Dermis blood vessel endothelial cell (primary cell): ENCODE data around the gene LHX2. TPM values are rescaled to one million over a fixed set of nuclear protein-coding genes. Genes with fewer than 3 reads are reported as not detected.

ENCODE experiments used
- DNase-seq: peaks from one replicate; pipeline ENCODE4 v3.0.0; 2010
- total RNA-seq: library from RNA; depleted of rRNA; stranded (reverse); fragments of >200 nt; gene quantifications from 2 replicates; pipeline ENCODE4 v1.2.3, GENCODE V29; 2014

The LHX2 gene
- total RNA-seq, 1 donor from 2014 or later, result not detected

DNA sequence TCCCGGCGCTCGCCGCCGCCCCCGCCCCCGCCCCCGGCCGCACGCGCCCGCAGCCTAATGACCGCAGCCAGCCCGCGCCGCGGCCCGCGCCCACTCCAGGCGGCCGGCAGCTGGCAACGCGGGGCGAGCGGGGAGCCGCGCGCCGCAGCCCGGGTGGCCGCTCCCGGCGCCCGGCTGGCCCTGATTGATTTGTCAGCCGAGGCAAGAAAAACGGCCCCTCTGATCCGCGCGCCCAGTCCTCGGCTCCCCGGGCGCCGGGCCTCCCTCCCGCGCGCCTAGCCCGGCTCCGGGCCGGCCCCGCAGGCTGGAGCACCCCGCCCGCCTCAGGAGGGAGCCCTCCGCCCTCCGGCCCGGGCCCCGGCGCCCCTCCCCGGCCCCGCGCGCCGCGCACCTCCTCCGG lies 11.9 kb upstream of the LHX2 start:
- DNase-seq, result no peak

DNA sequence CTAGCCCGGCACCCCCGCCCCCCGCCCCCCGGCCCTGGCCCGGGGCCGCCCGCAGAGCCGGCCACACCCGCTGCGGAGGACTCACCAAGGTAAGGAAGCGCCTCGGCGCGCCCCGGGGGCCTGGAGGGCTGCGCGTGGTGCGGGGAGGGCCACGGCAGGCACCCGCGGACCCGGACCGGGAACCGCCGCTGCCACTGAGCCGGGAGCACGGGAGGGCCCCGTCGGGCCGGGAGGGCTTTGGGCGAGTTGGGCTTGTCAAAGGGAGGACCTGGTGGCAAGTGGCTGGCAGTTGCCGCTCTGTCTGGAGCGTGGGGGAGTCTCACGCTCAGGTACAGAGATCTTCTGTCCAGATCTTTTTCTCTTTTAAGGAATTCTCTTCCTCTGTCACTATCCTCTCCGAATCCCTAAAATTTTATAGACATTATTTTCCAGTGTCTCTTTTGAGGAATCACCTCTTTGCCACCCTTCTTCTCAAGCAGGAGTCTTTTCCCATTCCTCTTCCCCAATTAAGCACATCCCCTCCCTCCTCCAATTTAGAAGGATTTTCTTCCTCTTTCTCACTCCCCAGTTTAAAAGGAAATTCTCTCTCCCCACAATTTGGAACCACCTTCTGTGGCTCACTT lies 11.3 kb upstream of the LHX2 start:
- DNase-seq, result no peak

DNA sequence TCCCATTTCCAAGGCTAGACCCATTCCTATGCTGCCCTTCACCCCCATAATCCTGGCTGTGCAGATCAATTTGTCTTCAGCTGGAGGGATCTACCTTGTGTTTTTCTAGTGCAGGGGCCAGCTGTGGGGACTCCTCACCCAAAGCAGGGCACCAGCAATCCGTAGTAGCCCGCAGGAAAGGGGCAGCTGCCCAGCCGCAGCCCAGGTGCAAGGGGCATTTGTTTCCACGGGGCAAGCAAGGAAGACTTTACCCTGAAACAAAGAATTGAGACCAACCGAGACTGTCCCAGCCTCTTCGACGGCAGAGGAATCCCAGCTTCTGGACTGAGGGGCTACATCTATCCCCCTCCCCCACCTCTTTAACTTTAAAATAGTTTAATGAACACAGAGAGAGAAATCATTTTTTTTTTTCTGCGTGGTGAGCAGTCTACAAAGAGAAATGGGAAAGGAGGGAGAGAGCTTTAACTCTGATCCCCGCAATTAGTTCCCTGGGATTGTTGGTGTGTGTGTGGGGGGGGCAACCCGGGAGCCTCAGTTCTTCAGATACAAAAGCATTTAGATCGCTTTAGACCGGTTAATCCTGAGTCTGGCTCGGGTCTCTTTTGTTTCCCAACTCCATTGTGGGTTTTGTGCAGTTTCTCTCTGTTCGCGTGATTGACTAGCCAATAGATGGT lies 10.6 kb upstream of the LHX2 start:
- DNase-seq, result no peak

DNA sequence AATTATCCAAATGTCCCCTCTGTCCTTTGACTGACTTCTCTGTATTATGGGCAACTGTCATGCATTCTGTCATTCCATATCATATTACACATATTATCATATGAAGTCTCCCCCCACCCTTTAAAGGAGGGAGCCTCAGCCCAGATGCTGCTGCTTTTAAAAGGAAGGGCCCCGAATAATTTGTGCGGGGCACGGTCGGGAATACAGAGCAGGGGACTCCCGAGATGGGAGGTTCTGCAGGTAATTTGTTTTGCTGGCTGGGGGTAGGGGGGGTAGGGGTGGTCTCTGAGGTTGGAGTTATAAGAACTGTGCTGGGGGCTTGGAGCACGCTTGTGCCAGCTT lies 10.1 kb upstream of the LHX2 start:
- no peak for DNase-seq

GRCh38 chr9:124001866-124002525 lies 9.6 kb upstream of the LHX2 start:
- no peak for DNase-seq

DNA sequence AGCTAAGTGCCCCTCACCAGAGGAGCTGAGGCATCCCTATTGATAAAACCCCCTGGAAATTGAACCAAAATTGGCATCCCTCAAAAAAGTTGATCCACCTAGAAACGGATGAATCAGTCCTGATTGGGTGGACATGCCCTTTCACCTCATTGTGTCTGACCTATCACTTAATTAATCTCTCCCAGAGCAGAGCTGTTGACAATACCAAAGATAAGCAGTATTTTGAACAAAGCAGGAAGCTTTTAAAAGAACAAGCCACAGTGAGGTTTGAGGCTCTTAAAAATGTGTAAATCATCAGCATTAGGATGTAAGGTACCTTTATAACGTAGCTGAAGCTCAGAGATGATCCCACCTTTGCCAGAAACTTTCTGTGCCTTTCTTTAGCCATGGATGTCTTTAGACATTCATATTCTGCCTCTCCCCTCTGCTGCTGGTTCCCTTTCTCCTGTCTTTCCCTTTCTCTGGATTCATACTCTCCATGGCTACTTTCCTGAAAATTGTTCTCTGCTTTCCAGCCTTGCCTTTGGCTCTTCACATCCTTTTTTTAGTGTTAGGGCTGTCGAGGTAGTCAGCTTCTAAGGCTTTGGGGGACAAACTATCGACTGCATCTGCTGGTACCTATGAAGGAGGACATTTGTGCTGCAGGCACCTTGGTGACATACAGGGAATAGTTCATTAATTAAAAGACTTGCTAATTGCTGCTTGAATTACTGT lies 7.8 kb upstream of the LHX2 start:
- no peak for DNase-seq

GRCh38 chr9:124004593-124004992 lies 7.0 kb upstream of the LHX2 start:
- no peak for DNase-seq

GRCh38 chr9:124005029-124005771 lies 6.4 kb upstream of the LHX2 start:
- DNase-seq, result no peak

GRCh38 chr9:124006448-124007361 lies 4.9 kb upstream of the LHX2 start:
- no peak for DNase-seq

DNA sequence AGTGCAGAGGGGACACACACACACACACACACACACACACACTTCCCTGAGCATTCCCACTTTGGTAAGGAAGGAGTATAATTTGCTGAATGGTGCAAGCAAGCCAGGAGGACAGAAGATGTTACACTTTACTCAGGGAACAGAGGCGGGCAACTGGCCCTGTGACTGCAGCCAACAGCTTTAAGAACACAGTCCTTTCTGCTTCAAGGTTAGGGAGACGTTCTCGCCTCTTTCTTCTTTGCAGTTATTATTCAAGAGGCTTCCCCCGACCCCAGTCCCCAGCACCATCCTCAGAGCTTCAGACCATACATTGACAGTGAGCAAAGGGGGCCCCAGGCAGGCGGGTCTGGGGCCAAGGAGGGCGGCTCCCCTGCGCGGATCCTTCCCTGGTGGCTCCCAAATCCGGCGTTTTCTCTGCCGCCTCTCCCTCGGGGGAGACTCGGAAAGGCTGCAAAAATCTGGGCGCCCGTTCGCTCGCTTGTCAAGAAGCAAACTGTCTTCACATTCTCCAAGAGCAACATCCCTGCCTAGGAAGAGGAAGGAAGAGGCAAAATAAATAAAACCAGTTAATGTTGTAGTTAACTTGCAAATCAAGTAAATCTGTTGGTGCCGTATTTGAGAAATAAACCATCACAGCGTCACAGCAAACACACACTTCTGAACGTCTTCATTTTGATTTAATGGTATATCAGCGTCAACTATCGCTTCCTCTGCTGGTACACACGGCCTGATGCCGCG lies 3.8 kb upstream of the LHX2 start:
- no peak for DNase-seq

- DNase-seq, result no peak
Measured at GRCh38 chr9:124008303-124008693, 3.3 kb upstream of the LHX2 start.

DNA sequence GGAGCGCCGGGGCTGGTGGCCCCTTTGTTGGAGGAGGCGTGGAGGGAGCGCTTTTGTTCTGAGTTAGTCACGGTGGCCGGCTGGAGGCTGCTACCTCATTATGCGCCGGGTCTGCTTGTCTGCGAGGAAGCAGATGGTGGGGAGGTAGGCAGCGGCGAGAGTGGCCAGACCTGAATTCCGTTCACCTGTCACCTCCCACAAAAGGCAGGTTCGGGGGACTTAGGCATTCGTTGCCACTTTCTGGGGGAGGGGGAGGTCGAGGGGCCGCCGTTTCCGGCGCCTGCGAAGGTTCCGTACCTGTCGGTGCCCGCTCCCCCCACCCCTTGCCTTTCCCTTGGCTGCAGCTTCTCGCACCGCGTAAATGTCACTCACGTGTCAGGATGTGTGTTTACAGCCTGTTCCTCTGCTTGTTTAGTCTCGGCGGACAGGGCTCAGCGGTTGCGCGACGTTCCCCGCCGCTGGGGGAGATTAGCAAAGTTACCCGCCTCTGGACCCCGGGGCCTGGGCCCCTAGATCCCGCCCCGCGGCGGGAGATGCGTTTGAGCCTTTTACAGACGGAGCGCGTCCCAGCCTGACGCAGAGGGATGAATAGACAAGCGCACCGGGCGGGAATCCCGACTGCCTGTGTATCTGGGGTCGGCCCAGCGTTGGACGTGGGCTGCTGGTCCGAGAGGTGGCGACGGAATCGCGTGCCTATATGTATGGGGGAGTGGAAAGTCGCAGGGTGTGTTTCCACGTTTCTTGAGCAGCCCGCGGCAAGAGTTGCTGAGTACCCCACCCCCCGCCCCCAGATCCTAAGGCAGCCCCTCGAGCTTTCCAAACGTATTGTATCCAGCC lies 2.7 kb upstream of the LHX2 start:
- DNase-seq, result no peak

DNA sequence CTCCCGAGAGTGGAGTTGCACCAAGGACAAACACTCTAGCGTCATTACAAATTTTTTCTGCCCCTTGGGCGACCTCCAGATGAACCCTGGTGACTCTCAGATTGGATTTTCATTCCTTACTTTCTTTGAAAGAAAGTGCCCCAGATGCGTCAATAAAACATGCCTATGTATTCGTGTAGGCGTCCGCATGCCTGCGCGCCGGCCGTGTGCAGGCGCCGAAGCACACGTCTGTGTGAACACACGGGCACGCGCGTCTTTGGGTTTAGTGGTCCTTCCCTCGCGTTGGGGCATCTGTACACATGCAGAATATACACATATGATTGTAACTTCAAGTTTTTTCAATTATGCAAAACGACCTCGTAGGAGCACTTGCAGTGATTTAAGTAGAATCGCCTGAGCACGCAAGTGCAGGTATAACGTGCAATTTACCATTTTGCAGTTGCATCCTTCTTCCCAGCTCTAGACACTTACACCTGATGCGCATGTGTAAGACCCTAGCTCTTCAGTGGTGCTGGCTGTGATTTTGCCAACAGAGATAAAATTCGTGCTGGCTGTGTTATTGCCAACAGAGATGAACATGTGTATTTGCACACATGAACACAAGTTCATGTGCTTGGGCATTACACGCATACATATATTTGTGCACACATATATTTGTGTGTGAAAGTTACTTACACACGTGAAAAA lies 1.9 kb upstream of the LHX2 start:
- DNase-seq, result no peak

DNA sequence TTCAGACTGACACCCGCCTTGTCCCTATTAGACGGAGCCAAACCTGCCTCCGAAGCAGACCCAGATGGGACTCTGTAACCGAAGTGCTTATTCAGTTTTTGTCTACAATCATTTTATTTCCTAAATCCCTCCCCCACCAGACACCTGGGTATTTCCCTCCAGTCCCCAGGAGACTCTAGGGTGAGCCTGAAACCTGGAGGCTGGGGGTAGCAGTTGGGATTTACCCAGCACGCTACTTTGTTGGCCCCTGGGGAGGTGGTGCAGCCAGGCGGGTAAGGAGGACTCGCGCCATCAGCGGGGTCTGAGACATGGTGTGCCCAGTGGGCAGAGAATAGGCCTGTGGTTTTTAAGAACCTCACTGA lies 1.3 kb upstream of the LHX2 start:
- DNase-seq, result no peak

GRCh38 chr9:124010665-124011321 lies 775 bp upstream of the LHX2 start:
- DNase-seq, result peak; percentile 32

DNA sequence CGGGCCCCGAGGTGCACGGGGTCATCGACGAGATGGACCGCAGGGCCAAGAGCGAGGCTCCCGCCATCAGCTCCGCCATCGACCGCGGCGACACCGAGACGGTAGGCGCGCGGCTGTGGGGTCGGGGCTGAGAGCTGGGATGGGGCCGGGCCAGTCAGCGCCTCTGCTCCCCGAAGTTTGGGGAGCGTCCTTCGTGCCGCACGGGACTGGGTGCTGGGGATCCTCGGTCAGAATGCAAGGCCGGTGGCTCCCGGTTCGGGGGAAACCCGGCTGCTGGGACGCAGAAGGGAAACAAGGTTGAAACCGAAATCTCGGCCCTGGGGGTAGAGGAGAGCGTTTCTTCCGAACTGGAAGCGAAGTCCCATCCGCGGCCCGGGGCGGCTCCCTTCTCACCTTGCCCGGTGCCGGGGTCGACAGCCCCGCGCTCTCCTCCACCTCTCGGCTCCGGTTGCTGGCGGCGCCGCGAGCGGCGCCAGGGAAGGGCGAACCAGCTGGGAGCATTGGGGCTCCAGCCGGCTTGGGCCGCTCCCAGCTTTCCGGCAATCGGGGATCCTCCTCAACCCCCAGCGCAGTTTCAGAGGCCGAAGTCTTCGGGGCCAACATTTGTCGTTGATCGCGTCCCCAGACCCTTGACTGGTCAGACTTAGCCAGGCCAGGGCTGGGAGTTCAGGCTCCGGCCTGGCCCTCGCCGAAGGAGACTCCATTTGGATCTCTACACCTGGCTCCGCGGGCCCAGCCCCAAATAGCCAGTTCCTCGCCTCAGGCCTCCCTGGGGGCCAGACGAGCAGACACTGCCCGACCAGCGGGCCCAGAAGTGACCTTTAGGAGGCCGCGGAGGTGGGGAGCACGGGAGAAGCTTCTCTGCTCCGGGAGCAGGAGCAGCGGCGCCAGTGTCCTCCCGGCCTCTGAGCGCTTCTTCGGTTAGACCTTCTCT lies 1.1 kb downstream of the LHX2 start:
- DNase-seq, result no peak

- no peak for DNase-seq
Measured at GRCh38 chr9:124013309-124014210, 2.0 kb downstream of the LHX2 start.
